HFFc6 (cell line): ENCODE measurements around the gene OCA2. TPM values are rescaled to one million over a fixed set of nuclear protein-coding genes. Genes with fewer than 3 reads are reported as not detected.
"Not testable (repeated sequence)": the region's sequence is repeated elsewhere in the genome, so short reads cannot be mapped to it uniquely, and the experiment has no call there.

Experiments
- DNase-seq: peaks from one replicate; pipeline ENCODE4 v3.0.0-alpha.2; 2018
- H3K27ac Mint-ChIP-seq: 2 replicates; pipeline ENCODE4 v1.8.0; 2020; ENCODE audit warnings: mild to moderate bottlenecking, mixed read lengths
- H3K27me3 Mint-ChIP-seq: 2 replicates; pipeline ENCODE4 v1.8.0; 2021; ENCODE audit warnings: mild to moderate bottlenecking, moderate library complexity, mixed read lengths; ENCODE audit not compliant: insufficient read depth
- H3K36me3 Mint-ChIP-seq: 2 replicates; pipeline ENCODE4 v1.8.0; 2021; ENCODE audit warnings: low read depth, mixed read lengths
- H3K4me1 Mint-ChIP-seq: 2 replicates; pipeline ENCODE4 v1.8.0; 2020; ENCODE audit warnings: low read depth, mixed read lengths
- H3K4me3 Mint-ChIP-seq: 2 replicates; pipeline ENCODE4 v1.8.0; 2020; ENCODE audit warnings: mild to moderate bottlenecking, moderate library complexity, mixed read lengths
- H3K9me3 Mint-ChIP-seq: 2 replicates; pipeline ENCODE4 v1.8.0; 2020; ENCODE audit warnings: mild to moderate bottlenecking, mixed read lengths
- CTCF ChIP-seq: fragments of 200-600 bp; sonication (generic); IDR thresholded peaks from 2 replicates; pipeline ENCODE4 v1.5.0; 2021; ENCODE audit warnings: antibody characterized with exemption, mild to moderate bottlenecking
- long read RNA-seq: library from polyadenylated mRNA; unstranded; transcript quantifications from one replicate; pipeline ENCODE4 v2.0.0, GENCODE V29; 2019
- total RNA-seq, 6 experiments: library from RNA; stranded (reverse); fragmentation: NEBNext Ultra II Directional; extraction: Animal tissue kit (Norgen Biotek cat#: 25700); gene quantifications; 2 replicates in 1 of 6; 3 replicates in 5 of 6; pipeline ENCODE4 v1.2.3, GENCODE V29; 2021

Gene OCA2
- not detected for total RNA-seq
- long read RNA-seq, result 0 reads

- Mint-ChIP-seq H3K36me3 (no peaks in the 10 kb centered on the region), H3K4me1 (peaks cover 24% of the 10 kb centered on the region), H3K4me3 (peak within 1 kb of the TSS; percentile 6), H3K27ac (no peak within 1 kb of the TSS), H3K9me3 (no peaks in the 10 kb centered on the region), H3K27me3 (peaks cover 30% of the 10 kb centered on the region)
- peak; percentile 72 for TF ChIP-seq CTCF
- no peak for DNase-seq
Measured at GRCh38 chr15:28098766-28099554, at the start of gene OCA2. Gene OCA2, minus strand, starts transcription at chr15:28099315. Its CDS starts 17,441 bp downstream, at chr15:28081874.

GRCh38 chr15:28147801-28148200 lies 48.7 kb upstream of the OCA2 start:
- no peak for TF ChIP-seq CTCF
- Mint-ChIP-seq H3K36me3 (peaks cover 63% of the 10 kb centered on the region), H3K27ac (no peak overlapping the region; the same call in 1 of the 2 replicates), H3K9me3 (peaks cover 26% of the 10 kb centered on the region), H3K4me1 (peaks cover 23% of the 10 kb centered on the region), H3K27me3 (no peaks in the 10 kb centered on the region; the same call in none of the 2 replicates), H3K4me3 (no peak overlapping the region)
- DNase-seq, result no peak

GRCh38 chr15:28145419-28145818 lies 46.3 kb upstream of the OCA2 start:
- not testable (repeated sequence) for H3K27me3 Mint-ChIP-seq, DNase-seq, H3K27ac Mint-ChIP-seq, H3K4me1 Mint-ChIP-seq, H3K4me3 Mint-ChIP-seq
- Mint-ChIP-seq H3K9me3 (peaks cover 22% of the 10 kb centered on the region), H3K36me3 (peaks cover 59% of the 10 kb centered on the region)

GRCh38 chr15:28140062-28140461 lies 40.9 kb upstream of the OCA2 start:
- Mint-ChIP-seq H3K27me3 (no peaks in the 10 kb centered on the region; the same call in none of the 2 replicates), H3K9me3 (no peaks in the 10 kb centered on the region), H3K4me1 (peaks cover 1% of the 10 kb centered on the region; the same call in 1 of the 2 replicates), H3K27ac (no peak overlapping the region), H3K36me3 (peaks cover 34% of the 10 kb centered on the region), H3K4me3 (no peak overlapping the region)
- TF ChIP-seq CTCF, result no peak
- DNase-seq, result no peak

GRCh38 chr15:28137408-28138039 lies 38.4 kb upstream of the OCA2 start:
- DNase-seq, H3K4me3 Mint-ChIP-seq, H3K27me3 Mint-ChIP-seq, H3K9me3 Mint-ChIP-seq, H3K27ac Mint-ChIP-seq: not testable (repeated sequence)
- Mint-ChIP-seq H3K4me1 (peaks cover 26% of the 10 kb centered on the region), H3K36me3 (peaks cover 29% of the 10 kb centered on the region)

GRCh38 chr15:28136236-28136904 lies 37.3 kb upstream of the OCA2 start:
- not testable (repeated sequence) for H3K9me3 Mint-ChIP-seq, H3K27ac Mint-ChIP-seq, H3K27me3 Mint-ChIP-seq, DNase-seq, H3K4me3 Mint-ChIP-seq
- Mint-ChIP-seq H3K4me1 (peaks cover 31% of the 10 kb centered on the region), H3K36me3 (peaks cover 23% of the 10 kb centered on the region)
